Activated CD4-positive, alpha-beta T cell treated with anti-CD3 and anti-CD28 coated beads, Interleukin-2, amount 50 U/mL, for 48 hours (primary cell): Measurements from ENCODE around the gene MAGEB10.
"Not testable (repeated sequence)": the region's sequence is repeated elsewhere in the genome, so short reads cannot be mapped to it uniquely, and the experiment has no call there.

ENCODE experiments used
- DNase-seq, 2 experiments: peaks; one replicate each; pipeline ENCODE4 v3.0.0-alpha.2; 2020

MAGEB10 gene, protein sequence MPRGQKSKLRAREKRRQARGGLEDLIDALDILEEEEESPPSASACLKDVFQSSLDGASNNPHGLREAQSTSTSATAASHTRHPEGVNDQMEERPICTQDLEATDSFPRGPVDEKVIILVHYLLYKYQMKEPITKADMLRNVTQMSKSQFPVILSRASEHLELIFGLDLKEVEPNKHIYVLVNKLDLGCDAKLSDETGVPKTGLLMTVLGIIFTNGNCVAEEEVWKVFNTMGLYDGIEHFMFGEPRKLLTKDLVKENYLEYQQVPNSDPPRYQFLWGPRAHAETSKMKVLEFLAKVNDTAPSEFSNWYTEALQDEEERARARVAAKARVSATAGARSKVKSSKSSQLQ

DNA sequence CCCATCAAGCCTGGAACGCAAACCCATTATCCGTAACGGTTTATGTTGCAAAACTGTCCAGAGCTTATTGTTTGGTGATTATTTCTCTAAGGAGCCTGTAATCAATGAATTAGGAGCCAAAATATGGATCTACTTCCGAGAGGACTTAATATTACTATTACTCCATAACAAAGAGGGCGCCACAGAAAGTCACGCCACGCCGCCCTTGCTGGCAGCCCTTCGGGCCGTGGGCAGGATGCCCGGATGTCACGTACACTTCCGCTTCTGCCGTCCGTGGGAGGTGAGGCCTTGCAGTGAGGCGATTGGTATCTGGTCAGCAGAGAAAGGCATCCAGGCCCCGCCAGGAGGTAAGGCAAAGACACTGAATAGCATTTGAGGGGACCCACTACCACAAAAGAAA, at the start of gene MAGEB10:
Gene MAGEB10, plus strand, starts transcription at position 301 of the 400 bp plus-strand sequence. CDS start 13,317 bp downstream, outside the sequence.
- DNase-seq = no peak

- no peak for DNase-seq
Observed at GRCh38 chrX:27765718-27766117, 42.1 kb upstream of the MAGEB10 start.

DNA sequence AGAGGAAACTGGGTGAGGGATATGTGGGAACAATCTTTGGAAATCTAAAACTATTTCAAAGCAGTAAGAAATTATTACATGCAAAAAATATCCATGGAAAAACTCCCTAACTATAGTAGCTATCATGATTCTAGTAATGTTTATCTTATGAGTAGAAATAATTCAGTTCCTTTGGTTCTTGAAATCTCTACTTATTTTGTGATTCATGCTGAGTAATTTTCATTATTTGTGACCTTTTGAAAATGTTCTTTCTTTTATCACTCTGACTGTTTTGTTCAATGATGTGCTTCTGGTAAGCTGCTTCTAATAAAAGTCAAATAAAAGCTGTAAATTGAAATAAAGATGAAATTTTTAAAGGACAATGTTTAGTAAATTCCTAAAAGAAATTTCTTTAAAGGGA, 40.4 kb upstream of the MAGEB10 start:
- DNase-seq = no peak

GRCh38 chrX:27775984-27776383, 31.8 kb upstream of the MAGEB10 start:
- no peak for DNase-seq

DNA sequence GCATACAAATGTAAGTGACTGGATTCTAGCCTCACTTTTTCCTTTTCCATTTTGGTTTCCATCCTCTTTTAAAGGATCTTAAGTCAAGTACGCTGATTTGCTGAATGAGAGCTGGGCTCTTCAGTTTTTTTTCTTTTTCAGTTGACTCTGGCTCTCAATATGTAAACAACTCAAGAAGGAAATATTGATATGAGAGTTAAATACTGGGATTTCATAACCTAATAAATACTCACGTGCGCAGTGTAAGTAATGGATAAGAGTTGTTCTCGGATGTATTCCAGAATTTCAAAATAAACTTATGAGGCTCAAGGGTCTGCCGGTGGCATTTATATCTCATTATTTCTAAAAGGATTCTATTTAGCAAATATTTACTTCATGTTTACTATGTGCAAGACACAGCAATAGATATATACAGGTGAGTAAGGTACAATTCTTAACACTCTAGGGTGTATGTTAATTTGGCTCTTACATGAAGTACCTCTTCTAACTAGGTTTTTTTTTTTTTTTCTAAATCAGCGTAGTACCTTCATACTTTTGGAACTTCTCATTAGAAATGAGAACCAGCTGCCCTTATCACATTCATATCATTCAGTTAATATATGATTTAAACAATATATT, 11.0 kb upstream of the MAGEB10 start:
- DNase-seq = no peak

- no peak for DNase-seq
Observed at GRCh38 chrX:27797575-27797974, 10.2 kb upstream of the MAGEB10 start.

GRCh38 chrX:27808226-27808625, 436 bp downstream of the MAGEB10 start:
- no peak for DNase-seq

DNA sequence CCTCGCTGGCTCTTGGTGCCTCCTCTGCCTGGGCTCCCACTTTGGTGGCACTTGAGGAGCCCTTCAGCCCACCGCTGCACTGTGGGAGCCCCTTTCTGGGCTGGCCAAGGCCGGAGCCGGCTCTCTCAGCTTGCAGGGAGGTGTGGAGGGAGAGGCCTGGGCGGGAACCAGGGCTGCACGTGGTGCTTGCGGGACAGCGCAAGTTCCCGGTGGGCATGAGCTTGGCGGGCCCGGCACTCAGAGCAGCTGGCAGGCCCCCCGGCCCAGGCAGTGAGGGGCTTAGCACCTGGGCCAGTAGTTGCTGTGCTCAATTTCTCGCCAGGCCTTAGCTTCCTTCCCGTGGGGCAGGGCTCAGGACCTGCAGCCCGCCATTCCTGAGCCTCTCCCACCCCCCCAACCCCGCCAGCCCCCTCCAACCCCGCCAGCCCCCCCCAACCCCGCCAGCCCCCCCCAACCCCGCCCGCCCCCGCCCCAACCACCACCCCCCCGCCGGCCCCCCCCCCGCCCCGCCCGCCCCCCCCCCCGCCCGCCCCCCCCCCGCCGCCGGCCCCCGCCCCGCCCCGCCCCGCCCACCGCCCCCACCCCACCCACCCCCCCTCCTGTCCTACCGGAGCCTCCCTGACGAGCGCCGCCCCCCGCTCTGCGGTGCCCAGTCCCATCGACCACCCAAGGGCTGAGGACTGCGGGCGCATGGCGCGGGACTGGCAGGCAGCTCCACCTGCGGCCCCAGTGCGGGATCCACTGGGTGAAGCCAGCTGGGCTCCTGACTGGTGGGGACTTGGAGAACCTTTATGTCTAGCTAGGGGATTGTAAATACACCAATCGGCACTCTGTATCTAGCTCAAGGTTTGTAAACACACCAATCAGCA, 1.4 kb downstream of the MAGEB10 start:
- not testable (repeated sequence) for DNase-seq

- no peak for DNase-seq
Observed at GRCh38 chrX:27815209-27815608, 7.4 kb downstream of the MAGEB10 start.

GRCh38 chrX:27823812-27824211, 16.0 kb downstream of the MAGEB10 start:
- DNase-seq = no peak

DNA sequence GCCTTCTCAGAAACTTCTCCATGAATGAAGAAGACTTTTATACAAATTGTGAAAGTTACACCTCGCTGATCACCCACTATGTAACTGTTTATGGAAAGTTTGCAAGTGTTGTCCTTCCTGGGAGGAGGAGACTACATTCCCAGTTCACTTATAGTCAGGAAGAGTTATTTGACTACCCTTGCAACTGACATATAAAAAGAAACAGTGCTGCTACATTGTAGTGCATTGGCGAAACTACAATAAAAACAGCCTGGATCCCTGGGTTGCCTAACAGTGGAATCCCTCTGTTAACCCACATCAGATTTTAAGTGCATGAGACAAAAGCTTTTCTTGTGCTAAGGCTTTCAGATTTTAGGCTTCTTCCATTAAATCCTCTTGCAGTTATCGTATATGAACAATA, 30.4 kb downstream of the MAGEB10 start:
- no peak for DNase-seq

DNA sequence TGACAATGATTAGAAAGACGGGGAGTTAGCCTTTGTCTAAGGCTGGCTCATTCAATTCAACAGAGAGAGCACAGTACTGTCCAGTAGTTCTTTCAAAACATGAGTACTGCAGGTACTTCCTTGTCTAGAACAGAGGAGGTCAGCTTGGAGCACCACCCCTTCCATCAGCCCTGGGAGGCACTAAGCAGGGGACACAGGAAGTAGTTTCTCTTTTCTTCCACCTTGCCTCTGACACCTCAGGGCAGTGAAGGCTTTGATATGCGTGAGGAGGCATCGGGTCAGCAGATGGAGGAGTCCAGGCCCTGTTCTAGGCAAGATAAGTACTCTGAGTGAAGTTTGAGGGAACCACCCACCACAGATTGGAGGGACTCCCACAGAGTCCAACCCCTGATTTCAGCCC, 33.1 kb downstream of the MAGEB10 start:
- no peak for DNase-seq

GRCh38 chrX:27842859-27843258, 35.1 kb downstream of the MAGEB10 start:
- no peak for DNase-seq

GRCh38 chrX:27860337-27860736, 52.5 kb downstream of the MAGEB10 start:
- no peak for DNase-seq

GRCh38 chrX:27863809-27864208, 56.0 kb downstream of the MAGEB10 start:
- DNase-seq = no peak
